OCI-LY7 (cell line): ENCODE measurements around the gene TNFRSF12A. TPM values are rescaled to one million over a fixed set of nuclear protein-coding genes. Genes with fewer than 3 reads are reported as not detected.
A peak's percentile ranks its signal among the peaks of the same experiment; 100 is the strongest.

Experiments
- BruUV-seq: library from RNA; stranded (reverse); fragments of 400-500 nt; replicated peaks from 2 replicates; lab custom pipeline; 2021; lab: Mats Ljungman, UMichigan
- CTCF ChIA-PET: fragments of 300-600 bp; sonication (Branson Sonifier 250); formaldehyde crosslinking; loops from one replicate; lab custom pipeline; 2022; ENCODE audit warnings: antibody characterized with exemption; ENCODE audit not compliant: unreplicated experiment; lab: Charles Lee
- POLR2A ChIA-PET: fragments of 300-600 bp; sonication (Branson Sonifier 250); formaldehyde crosslinking; loops from one replicate; lab custom pipeline; 2022; ENCODE audit warnings: antibody characterized with exemption; lab: Charles Lee
- DNase-seq: peaks from one replicate; pipeline ENCODE4 v3.0.0-alpha.2; 2015; ENCODE audit warnings: low spot score
- H2AFZ ChIP-seq: fragments of 200-600 bp; sonication (generic), shearing (Covaris generic); 2 replicates; pipeline ENCODE4 v1.6.1; 2014; ENCODE audit warnings: mild to moderate bottlenecking, antibody characterized with exemption, low read length, moderate library complexity
- H3K27ac ChIP-seq: fragments of 200-600 bp; sonication (generic); 2 replicates; pipeline ENCODE4 v1.5.1; 2014; ENCODE audit warnings: mixed run types, low read depth, mild to moderate bottlenecking, moderate library complexity, low read length, inconsistent platforms; ENCODE audit not compliant: poor library complexity, severe bottlenecking
- H3K36me3 ChIP-seq: fragments of 200-600 bp; sonication (generic); 2 replicates; pipeline ENCODE4 v1.6.1; 2014; ENCODE audit warnings: mild to moderate bottlenecking, antibody characterized with exemption, low read length, moderate library complexity, mixed read lengths; ENCODE audit not compliant: insufficient read depth
- H3K4me1 ChIP-seq: fragments of 200-600 bp; sonication (generic); 2 replicates; pipeline ENCODE4 v1.5.1; 2014; ENCODE audit warnings: mild to moderate bottlenecking, low read length; ENCODE audit not compliant: insufficient read depth, poor library complexity, severe bottlenecking
- H3K4me2 ChIP-seq: fragments of 200-600 bp; sonication (generic); 2 replicates; pipeline ENCODE4 v1.6.1; 2014; ENCODE audit warnings: mild to moderate bottlenecking, low read length
- H3K4me3 ChIP-seq: fragments of 200-600 bp; sonication (generic); 2 replicates; pipeline ENCODE4 v1.5.1; 2014; ENCODE audit warnings: mild to moderate bottlenecking, low read depth, low read length; ENCODE audit not compliant: poor library complexity, severe bottlenecking
- H3K79me2 ChIP-seq: fragments of 200-600 bp; sonication (generic); 2 replicates; pipeline ENCODE4 v1.6.1; 2016; ENCODE audit warnings: low read depth, mild to moderate bottlenecking, low read length, moderate library complexity, mixed read lengths; ENCODE audit not compliant: insufficient read depth
- H3K9me2 ChIP-seq: fragments of 200-600 bp; sonication (generic); 2 replicates; pipeline ENCODE4 v1.6.1; 2016; ENCODE audit warnings: mild to moderate bottlenecking, low read length, mixed read lengths; ENCODE audit not compliant: insufficient read depth
- H3K9me3 ChIP-seq: fragments of 200-600 bp; sonication (generic); 2 replicates; pipeline ENCODE4 v1.6.1; 2014; ENCODE audit warnings: mild to moderate bottlenecking, mixed run types, low read length, mixed read lengths
- H4K20me1 ChIP-seq: fragments of 200-600 bp; sonication (generic); 2 replicates; pipeline ENCODE4 v1.6.1; 2014; ENCODE audit warnings: mild to moderate bottlenecking, antibody characterized with exemption, low read length, moderate library complexity, mixed read lengths; ENCODE audit not compliant: insufficient read depth
- EZH2phosphoT487 ChIP-seq: fragments of 200-600 bp; sonication (generic); IDR thresholded peaks from 2 replicates; pipeline ENCODE4 v1.6.1; 2018; ENCODE audit warnings: low read depth, borderline replicate concordance, mild to moderate bottlenecking, mixed run types, antibody characterized with exemption, low read length, moderate library complexity, mixed read lengths
- intact Hi-C: fragments of 100-400 bp; cut with micrococcal nuclease; formaldehyde crosslinking; loops from one replicate; pipeline ENCODE4 v1.10.0; 2022; ENCODE audit not compliant: unreplicated experiment
- total RNA-seq, 2 experiments: library from RNA; depleted of rRNA in 1 of 2; stranded (reverse); fragments of >200 nt in 1 of 2; shearing (Covaris generic) in 1 of 2; gene quantifications; 2 replicates each; pipeline ENCODE4 v1.2.3, GENCODE V29; 2014 to 2022
- TF ChIP-seq, protein P1 (sequence below): fragments of 200-600 bp; sonication (generic); conservative IDR thresholded peaks from 2 replicates; pipeline ENCODE4 v1.5.1; 2014; ENCODE audit warnings: mild to moderate bottlenecking, antibody characterized with exemption, low read length, moderate library complexity, mixed read lengths

Gene TNFRSF12A
- total RNA-seq, 2 experiments from 2014 or later, result 1.9 to 4.9 TPM

DNA sequence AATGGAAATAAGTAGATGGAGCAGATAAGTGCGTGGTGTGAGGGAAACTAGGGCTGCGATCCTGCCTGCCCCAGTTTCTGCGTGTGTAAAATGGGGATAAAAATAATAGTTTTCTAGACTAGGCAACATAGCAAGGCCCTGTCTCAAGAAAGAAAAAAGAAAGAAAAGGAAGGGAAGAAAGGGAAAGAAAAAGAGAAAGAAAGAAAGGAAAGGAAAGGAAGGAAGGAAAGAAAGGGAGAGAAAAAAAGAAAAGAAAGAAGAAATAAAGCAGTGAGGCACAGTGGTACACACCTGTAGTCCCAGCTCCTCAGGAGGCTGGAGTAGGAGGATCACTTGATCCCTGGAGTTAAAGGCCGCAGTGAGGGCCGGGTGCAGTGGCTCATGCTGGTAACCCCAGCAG is 37.8 kb upstream of the TNFRSF12A start:
- peaks cover 48% of the 10 kb centered on the region for H3K4me1 ChIP-seq
- intact Hi-C loops, result loop anchor here (5.0 kb wide), 1 partner anchor 70 kb away; the partner anchor contains the start of gene FLYWCH1
- no peak for TF ChIP-seq EZH2phosphoT487
- TF ChIP-seq, protein P1, sequence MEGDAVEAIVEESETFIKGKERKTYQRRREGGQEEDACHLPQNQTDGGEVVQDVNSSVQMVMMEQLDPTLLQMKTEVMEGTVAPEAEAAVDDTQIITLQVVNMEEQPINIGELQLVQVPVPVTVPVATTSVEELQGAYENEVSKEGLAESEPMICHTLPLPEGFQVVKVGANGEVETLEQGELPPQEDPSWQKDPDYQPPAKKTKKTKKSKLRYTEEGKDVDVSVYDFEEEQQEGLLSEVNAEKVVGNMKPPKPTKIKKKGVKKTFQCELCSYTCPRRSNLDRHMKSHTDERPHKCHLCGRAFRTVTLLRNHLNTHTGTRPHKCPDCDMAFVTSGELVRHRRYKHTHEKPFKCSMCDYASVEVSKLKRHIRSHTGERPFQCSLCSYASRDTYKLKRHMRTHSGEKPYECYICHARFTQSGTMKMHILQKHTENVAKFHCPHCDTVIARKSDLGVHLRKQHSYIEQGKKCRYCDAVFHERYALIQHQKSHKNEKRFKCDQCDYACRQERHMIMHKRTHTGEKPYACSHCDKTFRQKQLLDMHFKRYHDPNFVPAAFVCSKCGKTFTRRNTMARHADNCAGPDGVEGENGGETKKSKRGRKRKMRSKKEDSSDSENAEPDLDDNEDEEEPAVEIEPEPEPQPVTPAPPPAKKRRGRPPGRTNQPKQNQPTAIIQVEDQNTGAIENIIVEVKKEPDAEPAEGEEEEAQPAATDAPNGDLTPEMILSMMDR, result no peak
- peaks cover 25% of the 10 kb centered on the region; the same call in 1 of the 2 replicates for H3K79me2 ChIP-seq
- no peaks in the 10 kb centered on the region for H3K9me2 ChIP-seq
- DNase-seq, result no peak
- no TSS peak for BruUV-seq
- no peaks in the 10 kb centered on the region for H4K20me1 ChIP-seq
- ChIA-PET POLR2A (interaction anchor here (0.7 to 0.9 kb wide), 3 partner anchors 17 to 281 kb away, joined by 4 to 9 read pairs (median 5); no protein-coding TSS in a partner anchor), CTCF (interaction anchor here (0.6 kb wide), 1 partner anchor 1089 kb away, joined by 3 read pairs; no protein-coding TSS in a partner anchor)
- no peaks in the 10 kb centered on the region for H3K9me3 ChIP-seq
- peak overlapping the region; percentile 84; the same call in 1 of the 2 replicates for H3K4me2 ChIP-seq
- peaks cover 21% of the 10 kb centered on the region for H3K36me3 ChIP-seq
- no peak overlapping the region for H3K4me3 ChIP-seq
- no peak overlapping the region for H3K27ac ChIP-seq
- no peak overlapping the region for H2AFZ ChIP-seq

DNA sequence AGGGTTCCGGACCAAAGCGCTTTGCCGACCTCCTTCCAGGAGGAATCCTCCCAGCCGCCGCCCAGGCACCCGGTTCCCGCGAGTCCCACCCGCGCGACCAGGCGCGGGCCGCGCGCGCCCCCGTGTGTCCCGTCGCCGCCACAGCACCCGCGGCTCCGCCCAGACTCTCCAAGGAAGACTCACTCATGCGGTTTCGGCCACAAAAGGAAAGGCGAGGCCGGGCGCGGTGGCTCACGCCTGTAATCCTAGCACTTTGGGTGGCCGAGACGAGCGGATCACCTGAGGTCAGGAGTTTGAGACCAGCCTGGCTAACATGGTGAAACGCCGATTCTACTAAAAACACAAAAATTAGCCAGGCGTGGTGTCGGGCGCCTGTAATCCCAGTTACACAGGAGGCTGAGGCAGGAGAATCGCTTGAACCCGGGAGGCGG is 36.4 kb upstream of the TNFRSF12A start:
- Histone ChIP-seq H3K27ac (no peak overlapping the region), H3K36me3 (peaks cover 10% of the 10 kb centered on the region), H3K79me2 (peaks cover 14% of the 10 kb centered on the region; the same call in 1 of the 2 replicates), H3K4me2 (peak overlapping the region; percentile 84), H3K9me2 (no peaks in the 10 kb centered on the region), H3K4me3 (peak overlapping the region; percentile 54), H3K4me1 (peaks cover 38% of the 10 kb centered on the region), H4K20me1 (no peaks in the 10 kb centered on the region), H3K9me3 (no peaks in the 10 kb centered on the region), H2AFZ (peak overlapping the region; percentile 63; the same call in 1 of the 2 replicates)
- BruUV-seq, result no TSS peak
- CTCF ChIA-PET, result no interaction called here
- intact Hi-C loops, result loop anchor here (1.0 to 5.0 kb wide), 2 partner anchors 56 to 71 kb away; partner anchors contain the start of gene FLYWCH1
- POLR2A ChIA-PET, result no interaction called here
- no peak for TF ChIP-seq EZH2phosphoT487
- TF ChIP-seq, protein P1, result peak; percentile 90
- DNase-seq, result peak; percentile 76

DNA sequence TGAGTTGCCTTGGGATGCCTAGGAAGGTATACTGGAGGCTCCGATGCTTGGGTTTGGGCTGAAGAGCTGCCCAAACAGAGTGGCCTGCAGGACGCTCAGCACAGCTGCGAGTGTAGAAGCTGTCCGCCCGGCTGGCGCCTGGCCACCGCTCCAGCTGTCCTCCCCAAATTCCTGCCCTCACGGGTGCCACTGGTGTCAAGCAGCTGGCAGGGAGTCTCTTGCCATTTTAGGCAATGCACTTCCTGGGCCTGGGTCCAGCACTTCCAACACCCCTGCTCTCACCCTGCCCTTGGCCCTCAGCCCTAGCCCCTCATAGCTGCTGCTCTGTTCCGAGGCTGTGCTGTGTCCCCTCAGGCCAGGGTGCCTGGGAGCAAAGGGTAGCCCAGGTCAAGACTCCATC is 34.7 kb upstream of the TNFRSF12A start:
- no TSS peak for BruUV-seq

More for the DNA sequence above, 34.7 kb upstream of the TNFRSF12A start:
- H2AFZ ChIP-seq, result no peak overlapping the region
- ChIA-PET POLR2A (no interaction called here), CTCF (no interaction called here)
- no peaks in the 10 kb centered on the region for H3K79me2 ChIP-seq
- no peaks in the 10 kb centered on the region for H3K9me3 ChIP-seq
- no peaks in the 10 kb centered on the region for H3K36me3 ChIP-seq
- H3K4me2 ChIP-seq, result no peak overlapping the region
- H3K9me2 ChIP-seq, result no peaks in the 10 kb centered on the region
- no peak for DNase-seq
- H3K27ac ChIP-seq, result no peak overlapping the region
- H4K20me1 ChIP-seq, result no peaks in the 10 kb centered on the region
- peaks cover 34% of the 10 kb centered on the region for H3K4me1 ChIP-seq
- no peak overlapping the region for H3K4me3 ChIP-seq
- TF ChIP-seq EZH2phosphoT487, result no peak
- TF ChIP-seq, protein P1, result no peak
- intact Hi-C loops, result no loop called here
